ENCODE measurements around the gene CACNA1G.

The CACNA1G gene

DNA sequence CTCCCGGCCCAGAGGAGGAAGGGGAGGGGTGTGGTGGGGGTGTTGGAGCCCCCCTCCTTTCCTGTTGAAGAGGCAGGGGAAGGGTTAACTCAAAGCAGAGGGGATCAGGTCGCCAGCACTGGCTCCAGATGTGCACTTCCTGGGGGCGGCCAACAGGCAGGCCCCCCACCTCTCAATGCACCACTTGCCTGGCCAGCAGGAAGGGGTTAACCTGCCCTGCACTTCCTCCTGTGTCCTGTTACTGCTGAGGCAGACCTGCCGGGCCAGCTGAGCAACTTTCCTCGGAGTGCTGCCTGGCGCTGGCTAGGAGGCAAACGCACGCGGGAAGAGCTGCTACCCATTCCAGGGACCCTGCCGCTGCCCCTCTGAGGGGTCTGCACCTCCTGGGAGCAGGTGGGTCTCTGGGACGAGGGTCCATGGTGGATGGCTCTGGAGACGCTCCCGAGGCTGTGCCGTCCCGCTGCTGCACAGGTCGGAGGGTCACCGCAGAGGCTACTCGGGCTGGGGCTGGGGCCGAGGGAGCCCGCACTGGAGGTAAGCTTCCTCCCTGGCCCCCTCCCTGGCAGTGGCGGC is 28.0 kb upstream of the CACNA1G start, which contains the start of gene EPN3:
TSS of gene EPN3 (plus strand) at position 284 of the 573 bp plus-strand sequence. CDS start 3,822 bp downstream, outside the sequence.
- TF ChIP-seq, protein P1, sequence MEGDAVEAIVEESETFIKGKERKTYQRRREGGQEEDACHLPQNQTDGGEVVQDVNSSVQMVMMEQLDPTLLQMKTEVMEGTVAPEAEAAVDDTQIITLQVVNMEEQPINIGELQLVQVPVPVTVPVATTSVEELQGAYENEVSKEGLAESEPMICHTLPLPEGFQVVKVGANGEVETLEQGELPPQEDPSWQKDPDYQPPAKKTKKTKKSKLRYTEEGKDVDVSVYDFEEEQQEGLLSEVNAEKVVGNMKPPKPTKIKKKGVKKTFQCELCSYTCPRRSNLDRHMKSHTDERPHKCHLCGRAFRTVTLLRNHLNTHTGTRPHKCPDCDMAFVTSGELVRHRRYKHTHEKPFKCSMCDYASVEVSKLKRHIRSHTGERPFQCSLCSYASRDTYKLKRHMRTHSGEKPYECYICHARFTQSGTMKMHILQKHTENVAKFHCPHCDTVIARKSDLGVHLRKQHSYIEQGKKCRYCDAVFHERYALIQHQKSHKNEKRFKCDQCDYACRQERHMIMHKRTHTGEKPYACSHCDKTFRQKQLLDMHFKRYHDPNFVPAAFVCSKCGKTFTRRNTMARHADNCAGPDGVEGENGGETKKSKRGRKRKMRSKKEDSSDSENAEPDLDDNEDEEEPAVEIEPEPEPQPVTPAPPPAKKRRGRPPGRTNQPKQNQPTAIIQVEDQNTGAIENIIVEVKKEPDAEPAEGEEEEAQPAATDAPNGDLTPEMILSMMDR (IDR thresholded peaks at IDR 0.05; ENCODE audit: control insufficient read depth, insufficient read depth, low read depth, low read length, missing control alignments), result no peak
- H3K4me3 ChIP-seq (ENCODE audit: control insufficient read depth, low read depth, low read length), result no peak within 1 kb of the TSS
- DNase-seq (ENCODE audit: low read depth), result no peak

DNA sequence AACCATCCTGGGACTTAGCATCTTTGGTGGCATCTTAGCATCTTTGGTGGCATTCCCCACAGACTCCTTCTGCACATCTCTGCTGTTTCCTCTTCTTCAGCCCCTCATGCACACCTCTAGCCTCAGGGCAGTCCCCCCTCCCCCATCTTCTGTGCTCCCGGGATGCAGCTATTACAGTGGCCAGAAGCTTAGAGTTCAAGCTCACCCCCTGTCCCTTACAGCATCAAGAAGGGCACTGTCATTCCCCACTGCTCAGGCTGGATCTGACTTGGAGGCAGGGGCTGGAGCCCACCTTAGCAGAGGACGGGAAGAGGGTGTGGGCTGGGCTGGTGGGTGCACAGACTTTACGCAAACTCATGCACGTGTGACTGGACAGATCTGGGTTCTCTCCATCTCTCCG is 27.3 kb upstream of the CACNA1G start:
- TF ChIP-seq, protein P1 (IDR thresholded peaks at IDR 0.05; ENCODE audit: control insufficient read depth, insufficient read depth, low read depth, low read length, missing control alignments), result no peak
- DNase-seq (ENCODE audit: low read depth), result no peak
- no peak overlapping the region for H3K4me3 ChIP-seq (ENCODE audit: control insufficient read depth, low read depth, low read length)

DNA sequence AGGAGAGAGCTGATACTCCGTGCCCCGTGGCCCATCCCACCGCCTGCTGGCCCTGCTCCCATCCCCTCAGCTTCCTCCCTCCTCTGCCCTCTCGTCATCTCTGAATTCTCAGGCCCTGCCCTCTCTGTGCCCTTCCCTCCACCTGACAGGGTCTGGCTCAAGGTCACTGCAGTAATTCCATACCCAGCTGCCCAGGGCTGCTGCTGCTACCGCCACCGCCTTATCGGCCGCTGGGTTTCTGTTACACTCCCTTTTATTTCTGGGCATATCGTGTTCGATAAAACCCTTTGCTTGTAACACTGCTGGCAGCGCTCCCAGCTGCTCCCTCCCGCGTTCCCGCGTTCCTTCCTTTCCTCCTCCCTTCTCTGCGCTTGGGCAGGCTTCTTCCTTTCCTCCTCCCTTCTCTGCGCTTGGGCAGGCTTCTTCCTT is 26.8 kb upstream of the CACNA1G start:
- TF ChIP-seq, protein P1 (IDR thresholded peaks at IDR 0.05; ENCODE audit: control insufficient read depth, insufficient read depth, low read depth, low read length, missing control alignments), result no peak
- DNase-seq (ENCODE audit: low read depth), result no peak
- no peak overlapping the region for H3K4me3 ChIP-seq (ENCODE audit: control insufficient read depth, low read depth, low read length)

DNA sequence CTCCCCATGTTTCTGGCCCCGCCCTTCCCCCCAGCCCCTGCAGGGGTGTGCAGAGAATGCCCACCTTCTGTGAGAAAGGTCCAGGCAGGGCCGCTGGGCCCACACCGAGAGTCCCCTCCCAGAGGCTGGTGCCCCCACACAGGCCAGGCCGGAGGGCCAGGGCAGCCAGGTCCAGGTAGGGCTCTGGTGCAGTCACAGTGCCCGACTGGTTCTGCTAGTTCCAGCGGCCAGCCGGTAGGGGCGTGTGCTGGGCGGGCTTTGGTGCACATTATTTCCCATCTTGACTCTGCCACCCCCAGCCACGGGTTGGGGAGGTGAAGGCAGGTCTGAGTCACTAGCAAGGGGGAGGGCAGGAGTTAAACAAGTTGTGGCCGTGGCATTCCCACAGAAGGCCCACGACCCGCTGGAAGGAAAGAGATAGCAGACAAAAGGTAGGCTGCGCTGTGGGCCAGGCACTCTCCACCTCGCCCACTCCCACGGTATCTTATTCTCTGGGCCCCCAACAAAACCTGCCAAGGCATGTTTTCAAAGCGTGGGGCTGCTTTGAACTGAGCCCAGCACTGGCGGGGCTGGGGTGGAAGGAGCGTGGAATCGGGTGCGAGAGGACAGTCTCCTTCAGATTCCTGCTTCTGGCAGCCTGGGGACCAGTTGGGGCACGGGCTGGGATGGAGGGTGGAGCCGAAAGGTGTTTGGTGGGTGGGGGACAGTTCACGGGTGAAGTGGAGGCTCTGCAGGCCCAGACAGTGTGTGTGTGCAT is 26.1 kb upstream of the CACNA1G start:
- no peak overlapping the region for H3K4me3 ChIP-seq (ENCODE audit: control insufficient read depth, low read depth, low read length)
- TF ChIP-seq, protein P1 (IDR thresholded peaks at IDR 0.05; ENCODE audit: control insufficient read depth, insufficient read depth, low read depth, low read length, missing control alignments), result peak; percentile 40
- DNase-seq (ENCODE audit: low read depth), result no peak

DNA sequence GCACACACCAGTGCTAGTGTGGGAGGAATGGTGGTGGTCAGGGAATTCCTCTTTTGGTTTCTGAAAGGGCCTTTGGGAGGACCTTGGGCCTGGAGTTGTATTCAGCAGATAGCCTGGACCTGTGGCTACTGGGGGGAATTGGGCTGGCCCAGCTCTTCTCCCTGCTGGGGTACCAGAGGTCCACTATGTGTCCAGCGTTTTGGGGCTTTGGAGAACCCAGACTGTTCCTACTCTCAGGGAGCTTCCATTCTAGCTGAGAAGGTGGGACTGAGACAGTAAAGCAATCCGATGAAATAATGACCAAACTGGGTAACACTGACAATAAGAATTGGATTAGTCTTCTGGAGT is 25.6 kb upstream of the CACNA1G start:
- DNase-seq (ENCODE audit: low read depth), result no peak
- H3K4me3 ChIP-seq (ENCODE audit: control insufficient read depth, low read depth, low read length), result no peak overlapping the region
- TF ChIP-seq, protein P1 (IDR thresholded peaks at IDR 0.05; ENCODE audit: control insufficient read depth, insufficient read depth, low read depth, low read length, missing control alignments), result no peak

DNA sequence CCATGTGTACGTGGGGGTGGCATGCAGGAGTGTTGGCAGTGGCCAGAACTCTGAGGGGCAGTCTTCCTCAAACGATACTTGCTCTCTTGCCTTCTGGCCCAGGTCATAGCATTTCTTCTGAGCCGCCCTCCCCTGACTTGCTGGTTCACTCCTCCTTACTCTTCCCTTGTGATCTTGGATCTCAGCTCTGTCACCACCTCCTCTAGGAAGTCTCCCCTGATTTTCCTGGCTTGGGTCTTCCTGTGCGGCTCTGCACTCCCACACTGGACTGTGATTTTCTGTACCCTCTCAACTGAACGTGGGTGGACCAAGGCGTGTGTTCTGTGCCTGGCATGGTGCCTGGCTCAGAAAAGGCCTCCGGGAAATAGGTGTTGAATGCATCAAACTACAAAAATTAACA is 25.1 kb upstream of the CACNA1G start:
- DNase-seq (ENCODE audit: low read depth), result no peak
- TF ChIP-seq, protein P1 (IDR thresholded peaks at IDR 0.05; ENCODE audit: control insufficient read depth, insufficient read depth, low read depth, low read length, missing control alignments), result no peak
- H3K4me3 ChIP-seq (ENCODE audit: control insufficient read depth, low read depth, low read length), result no peak overlapping the region
